DMS79 treated with DMSO at 0.1 percent for 48 hours (cell line): Measurements from ENCODE around the gene PVALB.
"Not testable (repeated sequence)": the region's sequence is repeated elsewhere in the genome, so short reads cannot be mapped to it uniquely, and the experiment has no call there.

ENCODE experiments used
- DNase-seq: peaks from one replicate; lab custom pipeline; 2025; lab: John Stamatoyannopoulos, UW

Gene PVALB

GRCh38 chr22:36756746-36757655, 59.8 kb downstream of the PVALB start:
- no peak for DNase-seq

GRCh38 chr22:36756031-36756430, 60.8 kb downstream of the PVALB start:
- DNase-seq: no peak

DNA sequence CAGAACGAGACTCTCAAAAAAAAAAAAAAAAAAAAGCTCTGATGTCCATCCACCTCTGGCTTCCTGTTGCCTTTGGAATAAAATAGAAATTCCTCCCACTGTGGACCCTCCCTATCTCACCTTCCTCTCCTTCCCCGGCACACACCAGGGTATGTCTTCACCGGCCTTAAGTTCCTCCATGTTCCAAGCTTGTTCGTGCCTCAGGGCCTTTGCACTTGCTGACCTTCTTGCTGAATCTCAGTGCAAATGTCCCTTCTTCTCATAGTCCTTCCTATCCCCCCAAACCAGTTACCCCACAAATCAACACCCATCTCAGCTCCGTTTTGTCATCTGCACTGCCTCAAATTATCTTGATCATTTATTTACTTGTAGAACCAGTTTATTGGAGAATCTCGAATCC, 61.5 kb downstream of the PVALB start:
- no peak for DNase-seq

GRCh38 chr22:36754881-36755280, 62.0 kb downstream of the PVALB start:
- DNase-seq: not testable (repeated sequence)

GRCh38 chr22:36753916-36754315, 62.9 kb downstream of the PVALB start:
- DNase-seq: no peak

- no peak for DNase-seq
Measured at GRCh38 chr22:36753120-36753802, 63.6 kb downstream of the PVALB start.
